Activated CD4-positive, alpha-beta T cell treated with anti-CD3 and anti-CD28 coated beads, Interleukin-2, amount 50 U/mL, for 1 hour (primary cell): ENCODE data around the gene KHNYN.

Experiments used
- DNase-seq: peaks from one replicate; pipeline ENCODE4 v3.0.0-alpha.2; 2020

KHNYN gene

DNA sequence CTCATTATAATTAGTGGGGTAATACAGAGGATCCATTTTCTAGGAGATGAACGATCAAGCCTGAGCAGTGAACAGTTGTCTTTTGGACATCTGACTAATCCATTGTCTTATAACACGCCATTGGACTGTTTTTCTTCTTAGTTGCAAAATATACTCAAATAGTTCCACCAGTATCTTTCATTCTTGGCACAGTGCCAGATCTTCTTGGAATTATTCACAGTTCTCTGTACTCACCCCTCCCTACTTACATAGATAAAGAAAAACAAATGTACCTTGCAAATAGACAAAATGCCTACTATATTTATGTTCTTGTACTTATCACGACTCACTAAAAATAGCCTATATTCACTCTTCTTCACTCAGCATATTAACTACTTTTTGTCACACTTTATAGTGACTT, 4.0 kb upstream of the KHNYN start:
- DNase-seq, result no peak

- no peak for DNase-seq
These were observed 3.4 kb upstream of the KHNYN start for GRCh38 chr14:24426150-24426911.

GRCh38 chr14:24426912-24427536, 2.7 kb upstream of the KHNYN start:
- no peak for DNase-seq

- no peak for DNase-seq
These were observed 1.9 kb upstream of the KHNYN start for GRCh38 chr14:24427537-24428508.

DNA sequence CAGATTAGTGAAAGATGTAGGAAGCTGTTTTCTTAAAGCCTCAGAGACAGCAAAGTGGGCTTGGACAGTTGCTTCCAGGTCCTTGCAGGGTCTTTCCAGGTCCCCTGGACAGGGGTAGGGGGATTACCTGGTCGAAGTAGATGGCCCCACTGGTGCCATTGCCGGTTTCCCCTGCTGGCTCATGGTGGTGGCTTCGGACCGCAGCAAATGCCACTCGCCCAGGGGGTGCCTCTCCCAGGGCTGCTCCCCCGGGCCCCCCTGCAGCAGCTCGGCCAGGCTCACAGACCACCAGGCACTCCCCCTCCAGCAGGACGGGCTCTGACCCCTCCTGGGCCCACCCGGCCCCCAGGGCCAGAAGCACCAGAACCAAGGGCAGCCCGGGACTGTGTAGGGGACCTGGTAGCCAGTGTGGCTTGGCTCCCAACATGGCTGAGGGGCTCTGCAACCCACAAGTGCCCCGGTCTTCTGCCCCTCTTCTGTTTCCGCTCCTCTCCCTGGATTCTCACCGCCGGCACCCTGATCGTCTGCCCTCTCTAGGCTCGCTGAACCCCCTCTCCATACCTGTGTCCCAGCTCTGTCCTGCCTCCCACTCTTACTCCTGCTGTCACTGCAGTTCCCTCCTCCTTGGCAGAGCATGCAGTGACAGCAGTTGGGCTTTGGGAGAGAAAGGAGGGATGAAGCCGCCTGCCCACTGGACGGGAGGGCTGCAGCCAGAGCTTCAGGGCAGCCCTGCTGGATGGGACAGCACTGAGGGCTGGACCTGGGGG, 943 bp upstream of the KHNYN start:
- no peak for DNase-seq

- DNase-seq, result no peak
These were observed 458 bp downstream of the KHNYN start for GRCh38 chr14:24430143-24430681.

DNA sequence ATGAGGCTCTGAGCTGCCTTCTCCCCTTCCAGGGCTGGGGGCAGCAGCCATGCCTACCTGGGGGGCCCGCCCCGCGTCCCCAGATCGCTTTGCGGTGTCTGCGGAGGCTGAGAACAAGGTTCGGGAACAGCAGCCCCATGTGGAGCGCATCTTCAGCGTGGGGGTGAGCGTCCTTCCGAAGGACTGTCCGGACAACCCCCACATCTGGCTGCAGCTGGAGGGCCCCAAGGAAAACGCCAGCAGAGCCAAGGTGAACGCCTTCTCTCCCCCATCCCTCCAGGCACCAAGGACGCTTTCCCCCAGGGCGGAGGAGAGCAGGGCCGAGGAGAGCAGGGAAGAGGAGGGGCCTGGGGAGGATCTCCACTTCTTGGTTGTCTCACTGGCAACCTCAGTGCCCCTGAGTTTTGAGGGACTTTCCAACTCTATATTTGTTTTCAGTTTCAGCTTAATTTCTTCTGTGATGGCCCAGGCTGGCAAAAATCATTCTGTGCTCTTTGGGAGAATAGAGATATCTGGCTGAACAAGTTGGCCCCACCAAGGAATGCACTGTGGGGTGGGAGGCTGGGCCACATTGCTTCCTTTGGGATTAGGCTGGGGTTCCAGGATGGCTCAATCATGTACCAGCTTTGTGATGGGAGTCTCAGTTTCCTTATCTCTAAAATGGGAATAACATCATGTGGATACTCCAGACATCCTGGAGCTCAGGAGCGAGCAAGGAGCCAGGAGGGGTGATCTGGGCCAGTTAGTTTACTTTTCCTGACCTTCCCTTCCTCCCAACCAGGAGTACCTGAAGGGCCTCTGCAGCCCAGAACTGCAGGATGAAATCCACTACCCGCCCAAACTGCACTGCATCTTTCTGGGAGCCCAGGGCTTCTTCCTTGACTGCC, 1.2 kb downstream of the KHNYN start:
- DNase-seq, result peak; percentile 58

DNA sequence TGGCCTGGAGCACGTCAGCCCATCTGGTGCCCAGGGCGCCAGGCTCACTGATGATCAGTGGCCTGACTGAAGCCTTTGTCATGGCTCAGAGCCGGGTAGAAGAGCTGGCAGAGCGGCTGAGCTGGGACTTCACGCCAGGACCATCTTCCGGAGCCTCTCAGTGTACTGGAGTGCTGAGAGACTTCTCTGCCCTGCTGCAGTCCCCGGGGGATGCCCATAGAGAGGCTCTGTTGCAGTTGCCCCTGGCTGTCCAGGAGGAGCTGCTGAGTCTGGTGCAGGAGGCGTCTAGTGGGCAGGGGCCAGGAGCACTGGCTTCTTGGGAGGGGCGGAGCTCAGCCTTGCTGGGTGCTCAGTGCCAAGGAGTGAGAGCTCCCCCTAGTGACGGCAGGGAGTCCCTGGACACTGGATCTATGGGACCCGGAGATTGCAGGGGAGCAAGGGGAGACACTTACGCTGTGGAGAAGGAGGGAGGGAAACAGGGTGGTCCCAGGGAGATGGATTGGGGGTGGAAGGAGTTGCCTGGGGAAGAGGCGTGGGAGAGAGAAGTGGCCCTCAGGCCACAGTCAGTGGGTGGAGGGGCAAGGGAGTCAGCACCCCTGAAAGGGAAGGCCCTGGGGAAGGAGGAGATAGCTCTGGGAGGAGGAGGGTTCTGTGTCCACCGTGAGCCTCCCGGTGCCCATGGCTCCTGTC, 2.0 kb downstream of the KHNYN start:
- DNase-seq, result peak; percentile 89

DNA sequence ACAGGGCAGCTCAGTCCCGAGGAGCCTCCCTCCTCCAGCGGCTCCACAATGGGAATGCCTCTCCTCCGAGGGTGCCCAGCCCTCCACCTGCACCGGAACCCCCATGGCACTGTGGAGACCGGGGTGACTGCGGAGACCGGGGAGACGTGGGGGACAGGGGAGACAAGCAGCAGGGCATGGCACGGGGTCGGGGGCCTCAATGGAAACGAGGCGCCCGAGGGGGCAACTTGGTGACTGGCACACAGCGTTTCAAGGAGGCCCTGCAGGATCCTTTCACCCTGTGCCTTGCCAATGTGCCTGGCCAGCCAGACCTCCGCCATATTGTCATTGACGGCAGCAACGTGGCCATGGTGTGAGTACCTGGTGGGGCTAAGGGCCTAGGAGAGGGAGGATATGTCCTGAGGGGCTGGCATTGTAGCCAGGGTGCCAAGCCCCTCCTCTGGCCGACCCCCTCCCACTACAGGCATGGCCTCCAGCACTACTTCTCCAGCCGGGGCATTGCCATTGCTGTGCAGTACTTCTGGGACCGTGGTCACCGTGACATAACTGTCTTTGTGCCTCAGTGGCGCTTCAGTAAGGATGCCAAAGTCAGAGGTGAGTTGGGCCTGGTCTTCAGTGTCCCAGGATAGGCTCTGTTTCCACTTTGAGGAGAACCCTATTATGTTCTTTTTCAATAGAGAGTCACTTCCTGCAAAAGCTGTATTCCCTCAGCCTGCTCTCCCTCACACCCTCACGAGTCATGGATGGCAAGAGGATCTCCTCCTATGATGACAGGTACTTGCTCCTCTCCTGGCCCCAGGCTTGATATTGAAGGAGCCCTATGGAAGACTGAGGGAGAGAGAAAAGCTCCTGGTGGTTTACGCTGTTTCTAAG, 2.7 kb downstream of the KHNYN start:
- no peak for DNase-seq

DNA sequence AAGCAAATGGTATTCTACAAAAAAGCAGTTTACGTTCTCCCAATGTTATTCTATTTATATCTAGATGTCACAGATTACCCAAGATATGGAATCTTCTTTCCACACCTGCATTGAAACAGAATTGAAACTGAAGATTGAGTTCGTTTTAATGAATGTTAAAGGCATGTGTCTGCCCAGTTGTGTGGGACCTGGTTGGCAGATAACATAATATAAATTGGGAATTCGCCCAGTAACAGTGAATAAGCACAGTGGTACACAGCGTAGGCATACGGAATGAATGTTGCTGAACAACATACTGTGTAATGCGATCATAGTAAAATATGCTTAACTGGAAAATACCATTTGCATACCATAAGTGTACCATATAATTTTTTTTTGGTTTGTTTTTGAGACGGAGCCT, 4.3 kb downstream of the KHNYN start:
- no peak for DNase-seq

GRCh38 chr14:24434676-24435075, 4.9 kb downstream of the KHNYN start:
- DNase-seq, result no peak

DNA sequence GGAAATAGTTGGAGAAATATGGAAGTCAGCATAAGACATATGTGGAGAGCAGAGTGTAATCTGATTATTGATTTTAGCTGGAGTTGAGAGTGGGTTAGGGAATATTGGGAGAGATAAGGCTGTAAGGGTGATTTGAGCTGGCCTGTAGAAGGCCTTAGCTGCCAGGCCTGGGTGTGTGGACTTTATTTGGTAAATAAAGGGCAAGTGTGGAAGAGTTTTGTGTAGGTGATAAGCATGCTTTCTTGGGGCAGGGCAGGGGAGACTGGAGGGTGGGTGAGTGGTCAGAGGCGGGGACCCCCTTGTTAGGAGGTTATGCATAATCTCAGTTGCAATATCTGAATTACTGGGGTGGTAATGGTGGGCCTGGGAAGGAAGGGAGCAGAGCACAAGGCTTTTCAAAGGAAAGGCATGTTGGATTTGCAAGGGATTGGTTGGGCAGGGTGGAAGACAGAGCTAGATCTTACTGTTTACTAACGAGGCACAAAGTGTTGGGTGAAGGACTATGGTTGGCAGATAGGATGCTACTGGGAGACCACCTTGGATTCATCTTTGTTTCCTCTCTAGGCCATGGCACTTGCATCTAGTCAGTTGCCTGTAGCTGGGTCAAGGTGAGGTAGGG, 5.5 kb downstream of the KHNYN start:
- DNase-seq, result no peak

GRCh38 chr14:24435998-24436354, 6.2 kb downstream of the KHNYN start:
- DNase-seq, result no peak

DNA sequence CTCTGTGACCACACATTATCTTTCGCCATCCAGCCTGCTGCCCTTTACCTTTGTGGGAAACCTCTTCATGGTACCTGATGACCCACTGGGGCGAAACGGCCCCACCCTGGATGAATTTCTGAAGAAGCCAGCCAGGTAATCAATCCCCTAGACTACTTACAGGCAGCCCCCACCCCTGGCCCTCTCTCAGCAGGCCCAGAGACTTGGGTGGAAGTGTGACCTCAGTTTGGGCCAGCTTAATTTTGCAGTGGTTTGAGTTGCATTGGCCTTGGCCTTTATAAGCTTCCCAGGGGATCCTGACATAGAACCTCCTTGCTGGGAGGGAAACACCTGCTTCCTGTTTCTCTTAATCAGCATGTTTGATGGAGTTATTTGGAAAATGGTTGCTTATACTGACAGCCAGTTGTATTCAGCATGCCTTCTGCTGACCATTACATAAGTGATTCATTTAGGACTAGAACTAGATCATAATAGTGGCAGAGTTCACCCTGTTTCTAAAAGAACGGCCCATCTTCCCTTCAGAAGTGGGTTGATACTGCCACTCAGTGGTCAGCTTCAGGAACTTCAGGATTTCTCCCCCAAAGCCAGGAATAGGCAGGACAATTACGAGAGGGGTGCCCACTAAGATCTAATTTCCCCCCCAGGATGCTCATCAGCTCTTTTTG, 6.7 kb downstream of the KHNYN start:
- DNase-seq, result no peak

- DNase-seq, result no peak
These were observed 7.4 kb downstream of the KHNYN start for GRCh38 chr14:24437020-24437735.

- DNase-seq, result no peak
These were observed 7.9 kb downstream of the KHNYN start for GRCh38 chr14:24437736-24438067.

GRCh38 chr14:24438223-24439097, 8.7 kb downstream of the KHNYN start:
- no peak for DNase-seq
